Astrocyte (in vitro differentiated cells and primary cell): ENCODE data around the gene RNF157. TPM values are rescaled to one million over a fixed set of nuclear protein-coding genes. Genes with fewer than 3 reads are reported as not detected.

ENCODE experiments used
- DNase-seq: peaks from one replicate; pipeline ENCODE4 v3.0.0-alpha.2; 2010; ENCODE audit warnings: low read depth
- FAIRE-seq: peaks from 2 replicates; lab custom pipeline; 2011; peaks lifted over from hg19 to GRCh38; lab: Jason Lieb, UNC
- H2AFZ ChIP-seq: 2 replicates; pipeline ENCODE4 v1.6.0; 2012; ENCODE audit warnings: low read depth, low read length, inconsistent platforms
- H3K27ac ChIP-seq: 2 replicates; pipeline ENCODE4 v1.5.1; 2011; ENCODE audit warnings: low read depth, low read length, inconsistent platforms
- H3K27me3 ChIP-seq: 2 replicates; pipeline ENCODE4 v1.6.0; 2011; ENCODE audit warnings: low read length, inconsistent platforms; ENCODE audit not compliant: insufficient read depth
- H3K36me3 ChIP-seq: 2 replicates; pipeline ENCODE4 v1.5.1; 2011; ENCODE audit warnings: low read length, inconsistent platforms; ENCODE audit not compliant: insufficient read depth
- H3K4me1 ChIP-seq: 2 replicates; pipeline ENCODE4 v1.5.1; 2011; ENCODE audit warnings: low read length, inconsistent platforms; ENCODE audit not compliant: insufficient read depth
- H3K4me2 ChIP-seq: 2 replicates; pipeline ENCODE4 v1.6.0; 2012; ENCODE audit warnings: low read length, inconsistent platforms
- H3K4me3 ChIP-seq: 2 replicates; pipeline ENCODE4 v1.5.1; 2011; ENCODE audit warnings: low read depth, mild to moderate bottlenecking, low read length, inconsistent platforms; ENCODE audit not compliant: insufficient read depth
- H3K79me2 ChIP-seq: 2 replicates; pipeline ENCODE4 v1.6.0; 2012; ENCODE audit warnings: mild to moderate bottlenecking, low read length, inconsistent platforms; ENCODE audit not compliant: insufficient read depth
- H3K9ac ChIP-seq: 2 replicates; pipeline ENCODE4 v1.6.0; 2012; ENCODE audit warnings: mild to moderate bottlenecking, low read length, inconsistent platforms
- H3K9me3 ChIP-seq: 2 replicates; pipeline ENCODE4 v1.5.1; 2012; ENCODE audit warnings: low read depth, mild to moderate bottlenecking, low read length, inconsistent platforms; ENCODE audit not compliant: insufficient read depth
- H4K20me1 ChIP-seq: 2 replicates; pipeline ENCODE4 v1.6.0; 2012; ENCODE audit warnings: low read length, inconsistent platforms; ENCODE audit not compliant: insufficient read depth
- H3K27ac Mint-ChIP-seq: one replicate; pipeline ENCODE4 v1.8.0; 2021; ENCODE audit warnings: mild to moderate bottlenecking, mixed read lengths; ENCODE audit not compliant: unreplicated experiment
- H3K27me3 Mint-ChIP-seq: one replicate; pipeline ENCODE4 v1.8.0; 2021; ENCODE audit warnings: low read depth, mixed read lengths; ENCODE audit not compliant: unreplicated experiment
- H3K36me3 Mint-ChIP-seq: one replicate; pipeline ENCODE4 v1.8.0; 2021; ENCODE audit warnings: low read depth, mixed read lengths; ENCODE audit not compliant: unreplicated experiment
- H3K4me1 Mint-ChIP-seq: one replicate; pipeline ENCODE4 v1.8.0; 2021; ENCODE audit warnings: low read depth, mixed read lengths; ENCODE audit not compliant: unreplicated experiment
- H3K4me3 Mint-ChIP-seq: one replicate; pipeline ENCODE4 v1.8.0; 2021; ENCODE audit warnings: mild to moderate bottlenecking, moderate library complexity, mixed read lengths; ENCODE audit not compliant: unreplicated experiment
- H3K9me3 Mint-ChIP-seq: one replicate; pipeline ENCODE4 v1.8.0; 2021; ENCODE audit warnings: mild to moderate bottlenecking, mixed read lengths; ENCODE audit not compliant: unreplicated experiment
- CTCF ChIP-seq: IDR thresholded peaks from 2 replicates; pipeline ENCODE4 v1.5.1; 2011; ENCODE audit warnings: low read depth, mild to moderate bottlenecking, inconsistent platforms, low read length, moderate library complexity; ENCODE audit not compliant: insufficient read depth
- EZH2 ChIP-seq: IDR thresholded peaks from 2 replicates; pipeline ENCODE4 v1.6.1; 2012; ENCODE audit warnings: mild to moderate bottlenecking, low read length, inconsistent platforms; ENCODE audit not compliant: insufficient read depth
- total RNA-seq: library from RNA; stranded (reverse); gene quantifications from 2 replicates; pipeline ENCODE4 v1.2.1, GENCODE V29; 2021

The RNF157 gene
- total RNA-seq, 1 donor from 2014 or later: 1.4 TPM

GRCh38 chr17:76138234-76138895 is 101.9 kb downstream of the RNF157 start:
- Mint-ChIP-seq H3K27ac (peak overlapping the region; percentile 78), H3K4me3 (peak overlapping the region; percentile 74), H3K4me1 (peaks cover 14% of the 10 kb centered on the region), H3K9me3 (no peaks in the 10 kb centered on the region), H3K36me3 (peaks cover 1% of the 10 kb centered on the region), H3K27me3 (peaks cover 54% of the 10 kb centered on the region)
- Histone ChIP-seq H3K4me3 (no peak overlapping the region), H3K4me2 (peak overlapping the region; percentile 41), H3K4me1 (peaks cover 7% of the 10 kb centered on the region), H3K9ac (peak overlapping the region; percentile 10), H3K27me3 (peaks cover 55% of the 10 kb centered on the region), H2AFZ (peak overlapping the region; percentile 47), H3K79me2 (no peaks in the 10 kb centered on the region), H3K9me3 (no peaks in the 10 kb centered on the region), H3K36me3 (no peaks in the 10 kb centered on the region), H3K27ac (no peak overlapping the region), H4K20me1 (no peaks in the 10 kb centered on the region)
- no peak for FAIRE-seq
- peak; percentile 7 for TF ChIP-seq EZH2
- no peak for TF ChIP-seq CTCF
- DNase-seq: no peak

- no peaks in the 10 kb centered on the region for H3K9me3 ChIP-seq
- H4K20me1 ChIP-seq: no peaks in the 10 kb centered on the region
- Mint-ChIP-seq H3K4me3 (peak overlapping the region; percentile 74), H3K27me3 (peaks cover 48% of the 10 kb centered on the region), H3K27ac (peak overlapping the region; percentile 72), H3K9me3 (no peaks in the 10 kb centered on the region), H3K36me3 (no peaks in the 10 kb centered on the region), H3K4me1 (peaks cover 14% of the 10 kb centered on the region)
- H3K27me3 ChIP-seq: peaks cover 50% of the 10 kb centered on the region
- TF ChIP-seq CTCF (no peak), EZH2 (peak; percentile 42)
- no peaks in the 10 kb centered on the region for H3K79me2 ChIP-seq
- no peak overlapping the region for H3K27ac ChIP-seq
- FAIRE-seq (no peak), DNase-seq (no peak)
- H3K4me3 ChIP-seq: no peak overlapping the region
- H3K4me2 ChIP-seq: peak overlapping the region; percentile 41
- peak overlapping the region; percentile 47 for H2AFZ ChIP-seq
- peak overlapping the region; percentile 10 for H3K9ac ChIP-seq
- H3K4me1 ChIP-seq: peaks cover 7% of the 10 kb centered on the region
- H3K36me3 ChIP-seq: no peaks in the 10 kb centered on the region
Observed at GRCh38 chr17:76137351-76138233, 102.7 kb downstream of the RNF157 start.
